ENCODE results near the gene SLC35F4.

The SLC35F4 gene

GRCh38 chr14:57568554-57568953, 297.3 kb downstream of the SLC35F4 start:
- in situ Hi-C loops (cut with MboI; ENCODE audit: low pct_unique_long_range_greater_than_20kb, low sequenced_read_pairs, unreplicated experiment): no loop called here
- TF ChIP-seq CTCF (IDR thresholded peaks at IDR 0.05; ENCODE audit: extremely low read depth, insufficient read depth, missing control alignments): no peak
- DNase-seq (ENCODE audit: low spot score): no peak

GRCh38 chr14:57567220-57567619, 298.7 kb downstream of the SLC35F4 start:
- no peak for TF ChIP-seq CTCF (IDR thresholded peaks at IDR 0.05; ENCODE audit: extremely low read depth, insufficient read depth, missing control alignments)
- in situ Hi-C loops (cut with MboI; ENCODE audit: low pct_unique_long_range_greater_than_20kb, low sequenced_read_pairs, unreplicated experiment): no loop called here
- DNase-seq (ENCODE audit: low spot score): no peak

DNA sequence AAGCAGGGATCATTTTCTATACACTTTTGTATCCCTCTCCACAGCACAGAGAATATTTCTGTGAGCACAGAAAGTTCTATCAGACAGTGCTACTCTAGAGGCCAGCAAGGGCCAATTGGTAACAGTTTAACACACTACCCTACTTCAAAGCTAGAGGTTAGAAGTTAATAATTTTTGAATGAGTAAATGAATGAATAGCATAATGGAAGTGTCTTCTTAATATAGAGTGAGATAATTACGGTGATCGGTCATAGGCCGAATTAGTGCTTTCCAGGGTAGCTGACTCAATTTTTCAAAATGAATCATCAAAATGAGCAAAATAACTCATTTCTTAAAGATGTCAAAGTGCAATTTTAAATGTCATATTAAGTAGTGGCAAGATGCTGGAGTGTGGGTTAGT, 305.2 kb downstream of the SLC35F4 start:
- in situ Hi-C loops (cut with MboI; ENCODE audit: low pct_unique_long_range_greater_than_20kb, low sequenced_read_pairs, unreplicated experiment): no loop called here
- no peak for TF ChIP-seq CTCF (IDR thresholded peaks at IDR 0.05; ENCODE audit: extremely low read depth, insufficient read depth, missing control alignments)
- DNase-seq (ENCODE audit: low spot score): no peak

GRCh38 chr14:57559576-57559975, 306.3 kb downstream of the SLC35F4 start:
- no peak for DNase-seq (ENCODE audit: low spot score)
- TF ChIP-seq CTCF (IDR thresholded peaks at IDR 0.05; ENCODE audit: extremely low read depth, insufficient read depth, missing control alignments): no peak
- in situ Hi-C loops (cut with MboI; ENCODE audit: low pct_unique_long_range_greater_than_20kb, low sequenced_read_pairs, unreplicated experiment): no loop called here

DNA sequence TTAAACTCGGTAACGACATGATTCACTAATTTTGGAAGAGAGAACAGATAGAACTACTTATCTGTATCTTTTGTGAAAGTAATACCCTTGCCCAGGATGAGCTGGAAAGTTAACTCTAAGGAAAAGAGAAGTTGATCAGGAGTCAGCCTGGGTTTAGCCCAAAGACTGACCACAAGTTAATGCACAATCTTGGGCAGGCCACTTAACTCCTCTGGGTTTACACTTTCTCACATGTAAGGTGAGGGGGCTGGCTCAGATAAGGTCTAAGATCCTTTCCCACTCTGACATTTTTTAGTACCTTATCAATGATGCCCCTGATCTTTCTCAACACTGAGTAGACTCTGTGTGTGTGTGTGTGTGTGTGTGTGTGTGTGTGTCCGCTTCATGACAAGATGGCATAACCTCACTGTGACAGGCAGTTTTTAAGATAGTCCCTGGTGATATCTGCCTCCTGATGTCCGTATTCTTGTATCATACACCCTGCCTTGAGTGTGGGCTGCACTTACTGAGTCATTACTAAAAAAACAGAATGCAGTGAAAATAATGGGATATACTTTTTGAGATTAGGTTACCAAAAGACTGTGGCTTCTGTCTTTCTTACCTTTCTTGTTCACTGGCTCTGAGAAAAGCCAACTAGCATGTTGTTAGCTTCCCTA, 316.0 kb downstream of the SLC35F4 start:
- TF ChIP-seq CTCF (IDR thresholded peaks at IDR 0.05; ENCODE audit: extremely low read depth, insufficient read depth, missing control alignments): no peak
- in situ Hi-C loops (cut with MboI; ENCODE audit: low pct_unique_long_range_greater_than_20kb, low sequenced_read_pairs, unreplicated experiment): no loop called here

GRCh38 chr14:57549016-57549564, 316.8 kb downstream of the SLC35F4 start:
- in situ Hi-C loops (cut with MboI; ENCODE audit: low pct_unique_long_range_greater_than_20kb, low sequenced_read_pairs, unreplicated experiment): no loop called here
- no peak for TF ChIP-seq CTCF (IDR thresholded peaks at IDR 0.05; ENCODE audit: extremely low read depth, insufficient read depth, missing control alignments)
- DNase-seq (ENCODE audit: low spot score): no peak

More for the DNA sequence above, 316.0 kb downstream of the SLC35F4 start:
- DNase-seq (ENCODE audit: low spot score): no peak
